Measurements from ENCODE around the gene IGSF21. TPM values are rescaled to one million over a fixed set of nuclear protein-coding genes. Genes with fewer than 3 reads are reported as not detected.

Gene IGSF21
- total RNA-seq, 1 donor from 2014 or later, result 0.35 TPM

GRCh38 chr1:18109756-18110597 is 2.4 kb downstream of the IGSF21 start:
- H3K36me3 Mint-ChIP-seq (ENCODE audit: low read depth), result no peaks in the 10 kb centered on the region
- no peak overlapping the region for H3K4me3 Mint-ChIP-seq
- peaks cover 8% of the 10 kb centered on the region for H3K4me1 Mint-ChIP-seq
- H3K27me3 Mint-ChIP-seq (ENCODE audit: low read depth), result peaks cover 97% of the 10 kb centered on the region
- TF ChIP-seq, protein P1, sequence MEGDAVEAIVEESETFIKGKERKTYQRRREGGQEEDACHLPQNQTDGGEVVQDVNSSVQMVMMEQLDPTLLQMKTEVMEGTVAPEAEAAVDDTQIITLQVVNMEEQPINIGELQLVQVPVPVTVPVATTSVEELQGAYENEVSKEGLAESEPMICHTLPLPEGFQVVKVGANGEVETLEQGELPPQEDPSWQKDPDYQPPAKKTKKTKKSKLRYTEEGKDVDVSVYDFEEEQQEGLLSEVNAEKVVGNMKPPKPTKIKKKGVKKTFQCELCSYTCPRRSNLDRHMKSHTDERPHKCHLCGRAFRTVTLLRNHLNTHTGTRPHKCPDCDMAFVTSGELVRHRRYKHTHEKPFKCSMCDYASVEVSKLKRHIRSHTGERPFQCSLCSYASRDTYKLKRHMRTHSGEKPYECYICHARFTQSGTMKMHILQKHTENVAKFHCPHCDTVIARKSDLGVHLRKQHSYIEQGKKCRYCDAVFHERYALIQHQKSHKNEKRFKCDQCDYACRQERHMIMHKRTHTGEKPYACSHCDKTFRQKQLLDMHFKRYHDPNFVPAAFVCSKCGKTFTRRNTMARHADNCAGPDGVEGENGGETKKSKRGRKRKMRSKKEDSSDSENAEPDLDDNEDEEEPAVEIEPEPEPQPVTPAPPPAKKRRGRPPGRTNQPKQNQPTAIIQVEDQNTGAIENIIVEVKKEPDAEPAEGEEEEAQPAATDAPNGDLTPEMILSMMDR (conservative IDR thresholded peaks at IDR 0.05), result peak; percentile 54
- no peak overlapping the region for H3K27ac Mint-ChIP-seq (ENCODE audit: unreplicated experiment)
- H3K9me3 Mint-ChIP-seq, result no peaks in the 10 kb centered on the region
- DNase-seq (ENCODE audit: low read depth, low spot score), result no peak

- H3K4me1 Mint-ChIP-seq, result peaks cover 8% of the 10 kb centered on the region
- DNase-seq (ENCODE audit: low read depth, low spot score), result no peak
- no peaks in the 10 kb centered on the region for H3K9me3 Mint-ChIP-seq
- peaks cover 97% of the 10 kb centered on the region for H3K27me3 Mint-ChIP-seq (ENCODE audit: low read depth)
- H3K36me3 Mint-ChIP-seq (ENCODE audit: low read depth), result no peaks in the 10 kb centered on the region
- no peak overlapping the region for H3K4me3 Mint-ChIP-seq
- TF ChIP-seq, protein P1 (conservative IDR thresholded peaks at IDR 0.05), result no peak
- H3K27ac Mint-ChIP-seq (ENCODE audit: unreplicated experiment), result no peak overlapping the region
Measured at GRCh38 chr1:18110598-18110939, 3.0 kb downstream of the IGSF21 start.

GRCh38 chr1:18110968-18111367 is 3.4 kb downstream of the IGSF21 start:
- Mint-ChIP-seq H3K4me3 (peak overlapping the region; percentile 5), H3K36me3 (ENCODE audit: low read depth) (no peaks in the 10 kb centered on the region), H3K9me3 (no peaks in the 10 kb centered on the region), H3K27me3 (ENCODE audit: low read depth) (peaks cover 96% of the 10 kb centered on the region), H3K27ac (ENCODE audit: unreplicated experiment) (no peak overlapping the region), H3K4me1 (peaks cover 8% of the 10 kb centered on the region)
- DNase-seq (ENCODE audit: low read depth, low spot score), result no peak
- TF ChIP-seq, protein P1 (conservative IDR thresholded peaks at IDR 0.05), result no peak

- Mint-ChIP-seq H3K27me3 (ENCODE audit: low read depth) (peaks cover 96% of the 10 kb centered on the region), H3K9me3 (no peaks in the 10 kb centered on the region), H3K4me1 (peaks cover 8% of the 10 kb centered on the region), H3K4me3 (peak overlapping the region; percentile 5), H3K36me3 (ENCODE audit: low read depth) (no peaks in the 10 kb centered on the region), H3K27ac (ENCODE audit: unreplicated experiment) (no peak overlapping the region)
- TF ChIP-seq, protein P1 (conservative IDR thresholded peaks at IDR 0.05), result no peak
- no peak for DNase-seq (ENCODE audit: low read depth, low spot score)
Measured at GRCh38 chr1:18111605-18112297, 4.2 kb downstream of the IGSF21 start.

- DNase-seq (ENCODE audit: low read depth, low spot score), result no peak
- Mint-ChIP-seq H3K9me3 (no peaks in the 10 kb centered on the region), H3K27me3 (ENCODE audit: low read depth) (peaks cover 96% of the 10 kb centered on the region), H3K27ac (ENCODE audit: unreplicated experiment) (no peak overlapping the region), H3K4me1 (peaks cover 8% of the 10 kb centered on the region), H3K4me3 (no peak overlapping the region), H3K36me3 (ENCODE audit: low read depth) (no peaks in the 10 kb centered on the region)
- TF ChIP-seq, protein P1 (conservative IDR thresholded peaks at IDR 0.05), result no peak
Measured at GRCh38 chr1:18112611-18113010, 5.0 kb downstream of the IGSF21 start.
